Heart left ventricle (tissue), 13 donors: Measurements from ENCODE around the gene PDE6A.

Experiments
- POLR2A ChIP-seq, 2 donors: fragments of 450-650 bp; IDR thresholded peaks; one replicate each; pipeline ENCODE4 v1.6.1; 2017; ENCODE audit warnings: antibody characterized with exemption in 2 of 2, mild to moderate bottlenecking in 2 of 2, moderate library complexity in 2 of 2
- TF ChIP-seq, protein P1 (sequence below), 12 donors: fragments of 200-600 bp; sonication (generic) in 4 of 12; IDR thresholded peaks; one replicate each; pipeline versions ENCODE4 v1.5.0 to v1.8.0; 2018 to 2022; ENCODE audit warnings: antibody characterized with exemption in 12 of 12, mild to moderate bottlenecking in 5 of 12
- donor health status: ischemic (EF 13 %, LVEDD 7.1; RV severe dilation, severe dysfunction).
- donor health status: DM: no; HTN: yes; CAD: no.
- donor health status: DM: no; HTN: no; CAD: no.
- donor health status: ischemic (EF 25% LVEDD 6.9; RV normal size, moderate dysfunction).
- donor health status: ischemic (EF 25% LVEDD 5.7; RV mildly dilated, moderate dysfunction).
- donor health status: ischemic (EF 35%, LVEDD 5.7; RV mildly dilated, moderate dysfunction).
- donor health status: nonischemic (EF 11% LVEDD 7.7; RV severe dilation, severe dysfunction).
- donor health status: DM: yes; HTN: yes; CAD: no.
- donor health status: PGD.
- donor health status: ischemic (EF 29% LVEDD 5.4; RV normal size, mild dysfunction).
- donor health status: nonischemic (EF 23%, LVEDD 6.1; RV moderate dilation, normal function).

DNA sequence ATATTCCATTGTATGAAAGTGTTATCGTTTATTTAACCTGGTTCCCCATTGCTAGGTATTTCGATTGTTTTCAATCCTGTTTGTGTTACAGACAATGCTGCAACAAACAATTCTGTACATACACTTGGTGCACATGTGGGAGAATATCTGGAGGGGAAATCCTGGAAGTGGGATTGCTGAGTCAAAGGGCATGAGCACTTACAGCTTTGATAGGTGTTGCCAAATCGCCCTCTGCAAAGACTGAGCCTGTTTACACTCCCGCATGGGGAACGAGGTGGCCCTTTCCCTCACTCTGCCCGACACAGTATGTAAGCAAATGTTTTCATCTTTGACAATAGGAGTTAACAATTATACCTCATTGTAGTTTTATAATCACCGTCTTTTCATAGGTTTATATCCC is 66.2 kb downstream of the PDE6A start:
- TF ChIP-seq, protein P1, sequence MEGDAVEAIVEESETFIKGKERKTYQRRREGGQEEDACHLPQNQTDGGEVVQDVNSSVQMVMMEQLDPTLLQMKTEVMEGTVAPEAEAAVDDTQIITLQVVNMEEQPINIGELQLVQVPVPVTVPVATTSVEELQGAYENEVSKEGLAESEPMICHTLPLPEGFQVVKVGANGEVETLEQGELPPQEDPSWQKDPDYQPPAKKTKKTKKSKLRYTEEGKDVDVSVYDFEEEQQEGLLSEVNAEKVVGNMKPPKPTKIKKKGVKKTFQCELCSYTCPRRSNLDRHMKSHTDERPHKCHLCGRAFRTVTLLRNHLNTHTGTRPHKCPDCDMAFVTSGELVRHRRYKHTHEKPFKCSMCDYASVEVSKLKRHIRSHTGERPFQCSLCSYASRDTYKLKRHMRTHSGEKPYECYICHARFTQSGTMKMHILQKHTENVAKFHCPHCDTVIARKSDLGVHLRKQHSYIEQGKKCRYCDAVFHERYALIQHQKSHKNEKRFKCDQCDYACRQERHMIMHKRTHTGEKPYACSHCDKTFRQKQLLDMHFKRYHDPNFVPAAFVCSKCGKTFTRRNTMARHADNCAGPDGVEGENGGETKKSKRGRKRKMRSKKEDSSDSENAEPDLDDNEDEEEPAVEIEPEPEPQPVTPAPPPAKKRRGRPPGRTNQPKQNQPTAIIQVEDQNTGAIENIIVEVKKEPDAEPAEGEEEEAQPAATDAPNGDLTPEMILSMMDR (IDR thresholded peaks at IDR 0.05) = no peak
- no peak for TF ChIP-seq POLR2A (IDR thresholded peaks at IDR 0.05)
